ENCODE results near the gene DLX1. TPM values are rescaled to one million over a fixed set of nuclear protein-coding genes. Genes with fewer than 3 reads are reported as not detected.

DLX1 gene
- total RNA-seq, 1 experiment from 2014 or later = 3.5 TPM

DNA sequence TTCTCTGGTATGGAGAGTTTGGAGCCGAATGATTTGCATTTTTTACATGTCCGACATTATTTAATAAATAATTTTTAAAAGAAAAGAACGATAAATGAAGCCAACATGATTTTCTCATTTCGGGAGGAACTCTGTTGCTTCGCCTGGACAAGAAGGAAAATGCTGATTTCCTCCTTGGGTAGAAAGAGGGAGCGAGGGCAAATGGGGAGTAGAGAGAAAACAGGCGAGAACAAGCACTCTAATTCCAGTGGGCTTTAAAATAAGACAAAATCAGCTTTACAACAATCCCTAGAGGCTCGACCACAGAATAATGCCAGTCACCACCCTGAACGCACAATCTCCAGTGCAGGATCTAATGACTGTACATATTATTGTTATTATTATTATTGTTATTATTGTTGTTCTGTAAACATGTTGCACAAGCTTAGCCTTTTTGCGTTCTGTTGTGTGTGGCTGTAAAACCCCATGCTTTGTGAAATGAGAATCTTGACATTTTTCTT, 3.7 kb downstream of the DLX1 start:
- H3K27ac ChIP-seq (ENCODE audit: low read length) = no peak overlapping the region; the same call in 1 of the 2 replicates
- no peak for ATAC-seq
- CTCF ChIA-PET = no interaction called here
- TSS peak; percentile 82 for BruUV-seq (replicated peaks)
- no peak for DNase-seq (ENCODE audit: low read depth, low spot score)
- H3K4me3 ChIP-seq (ENCODE audit: low read depth in 2 of 2, low read length in 2 of 2) = no peak overlapping the region
- POLR2A ChIA-PET = interaction anchor here (0.9 kb wide), 1 partner anchor 31 kb away, joined by 3 read pairs; no protein-coding TSS in a partner anchor
- H3K27me3 ChIP-seq (ENCODE audit: control insufficient read depth, insufficient read depth, low read length) = no peaks in the 10 kb centered on the region
- H3K9me3 ChIP-seq (ENCODE audit: control insufficient read depth, insufficient read depth, low read depth, low read length) = no peaks in the 10 kb centered on the region
- in situ Hi-C loops (cut with HindIII; ENCODE audit: low pct_unique_long_range_greater_than_20kb, low sequenced_read_pairs) (no loop called here), intact Hi-C loops (cut with micrococcal nuclease; ENCODE audit: unreplicated experiment) (no loop called here)
- TF ChIP-seq TCF7L2 (IDR thresholded peaks at IDR 0.05; ENCODE audit: low read depth, low read length) (no peak), SIN3A (IDR thresholded peaks at IDR 0.05; ENCODE audit: borderline replicate concordance, insufficient read depth, low read depth, low read length) (no peak), POLR2AphosphoS5 (IDR thresholded peaks at IDR 0.05; ENCODE audit: low read depth, low read length) (no peak)
- TF ChIP-seq, protein P1, sequence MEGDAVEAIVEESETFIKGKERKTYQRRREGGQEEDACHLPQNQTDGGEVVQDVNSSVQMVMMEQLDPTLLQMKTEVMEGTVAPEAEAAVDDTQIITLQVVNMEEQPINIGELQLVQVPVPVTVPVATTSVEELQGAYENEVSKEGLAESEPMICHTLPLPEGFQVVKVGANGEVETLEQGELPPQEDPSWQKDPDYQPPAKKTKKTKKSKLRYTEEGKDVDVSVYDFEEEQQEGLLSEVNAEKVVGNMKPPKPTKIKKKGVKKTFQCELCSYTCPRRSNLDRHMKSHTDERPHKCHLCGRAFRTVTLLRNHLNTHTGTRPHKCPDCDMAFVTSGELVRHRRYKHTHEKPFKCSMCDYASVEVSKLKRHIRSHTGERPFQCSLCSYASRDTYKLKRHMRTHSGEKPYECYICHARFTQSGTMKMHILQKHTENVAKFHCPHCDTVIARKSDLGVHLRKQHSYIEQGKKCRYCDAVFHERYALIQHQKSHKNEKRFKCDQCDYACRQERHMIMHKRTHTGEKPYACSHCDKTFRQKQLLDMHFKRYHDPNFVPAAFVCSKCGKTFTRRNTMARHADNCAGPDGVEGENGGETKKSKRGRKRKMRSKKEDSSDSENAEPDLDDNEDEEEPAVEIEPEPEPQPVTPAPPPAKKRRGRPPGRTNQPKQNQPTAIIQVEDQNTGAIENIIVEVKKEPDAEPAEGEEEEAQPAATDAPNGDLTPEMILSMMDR (IDR thresholded peaks at IDR 0.05) = no peak
- TF ChIP-seq, protein P2, sequence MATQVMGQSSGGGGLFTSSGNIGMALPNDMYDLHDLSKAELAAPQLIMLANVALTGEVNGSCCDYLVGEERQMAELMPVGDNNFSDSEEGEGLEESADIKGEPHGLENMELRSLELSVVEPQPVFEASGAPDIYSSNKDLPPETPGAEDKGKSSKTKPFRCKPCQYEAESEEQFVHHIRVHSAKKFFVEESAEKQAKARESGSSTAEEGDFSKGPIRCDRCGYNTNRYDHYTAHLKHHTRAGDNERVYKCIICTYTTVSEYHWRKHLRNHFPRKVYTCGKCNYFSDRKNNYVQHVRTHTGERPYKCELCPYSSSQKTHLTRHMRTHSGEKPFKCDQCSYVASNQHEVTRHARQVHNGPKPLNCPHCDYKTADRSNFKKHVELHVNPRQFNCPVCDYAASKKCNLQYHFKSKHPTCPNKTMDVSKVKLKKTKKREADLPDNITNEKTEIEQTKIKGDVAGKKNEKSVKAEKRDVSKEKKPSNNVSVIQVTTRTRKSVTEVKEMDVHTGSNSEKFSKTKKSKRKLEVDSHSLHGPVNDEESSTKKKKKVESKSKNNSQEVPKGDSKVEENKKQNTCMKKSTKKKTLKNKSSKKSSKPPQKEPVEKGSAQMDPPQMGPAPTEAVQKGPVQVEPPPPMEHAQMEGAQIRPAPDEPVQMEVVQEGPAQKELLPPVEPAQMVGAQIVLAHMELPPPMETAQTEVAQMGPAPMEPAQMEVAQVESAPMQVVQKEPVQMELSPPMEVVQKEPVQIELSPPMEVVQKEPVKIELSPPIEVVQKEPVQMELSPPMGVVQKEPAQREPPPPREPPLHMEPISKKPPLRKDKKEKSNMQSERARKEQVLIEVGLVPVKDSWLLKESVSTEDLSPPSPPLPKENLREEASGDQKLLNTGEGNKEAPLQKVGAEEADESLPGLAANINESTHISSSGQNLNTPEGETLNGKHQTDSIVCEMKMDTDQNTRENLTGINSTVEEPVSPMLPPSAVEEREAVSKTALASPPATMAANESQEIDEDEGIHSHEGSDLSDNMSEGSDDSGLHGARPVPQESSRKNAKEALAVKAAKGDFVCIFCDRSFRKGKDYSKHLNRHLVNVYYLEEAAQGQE (IDR thresholded peaks at IDR 0.05; ENCODE audit: insufficient read depth in 1 of 2, low read depth in 2 of 2, low read length in 1 of 2) = no peak
- H3K36me3 ChIP-seq (ENCODE audit: control insufficient read depth, insufficient read depth, low read length) = no peaks in the 10 kb centered on the region
- H3K4me1 ChIP-seq (ENCODE audit: control insufficient read depth, insufficient read depth, low read length) = no peaks in the 10 kb centered on the region; the same call in 1 of the 2 replicates

DNA sequence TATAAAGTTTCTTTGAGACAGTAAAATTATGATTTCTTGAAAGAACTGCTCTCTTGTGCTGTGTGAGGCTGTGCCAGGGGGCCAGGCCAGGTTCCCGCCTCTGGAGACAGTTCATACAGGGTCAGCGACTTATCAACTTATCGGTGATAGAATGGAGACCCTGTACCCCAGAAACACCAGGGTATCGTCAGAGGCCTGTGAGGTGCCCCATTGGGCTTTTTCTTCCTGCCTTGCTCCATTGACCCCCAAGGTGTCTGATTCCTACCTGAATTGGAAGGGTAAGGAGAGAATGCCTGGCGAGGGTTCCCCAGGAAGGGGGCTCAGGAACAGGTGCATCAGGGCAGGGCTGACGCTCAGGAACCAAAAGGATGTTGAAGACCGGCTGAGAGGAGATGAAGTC, 4.3 kb downstream of the DLX1 start:
- Histone ChIP-seq H3K9me3 (ENCODE audit: control insufficient read depth, insufficient read depth, low read depth, low read length) (no peaks in the 10 kb centered on the region), H3K4me1 (ENCODE audit: control insufficient read depth, insufficient read depth, low read length) (no peaks in the 10 kb centered on the region; the same call in 1 of the 2 replicates), H3K4me3 (ENCODE audit: low read depth in 2 of 2, low read length in 2 of 2) (no peak overlapping the region), H3K36me3 (ENCODE audit: control insufficient read depth, insufficient read depth, low read length) (no peaks in the 10 kb centered on the region), H3K27ac (ENCODE audit: low read length) (no peak overlapping the region), H3K27me3 (ENCODE audit: control insufficient read depth, insufficient read depth, low read length) (no peaks in the 10 kb centered on the region; the same call in 1 of the 2 replicates)
- no peak for ATAC-seq
- POLR2A ChIA-PET = no interaction called here
- no TSS peak for BruUV-seq (replicated peaks)
- in situ Hi-C loops (cut with HindIII; ENCODE audit: low pct_unique_long_range_greater_than_20kb, low sequenced_read_pairs) (no loop called here), intact Hi-C loops (cut with micrococcal nuclease; ENCODE audit: unreplicated experiment) (no loop called here)
- no peak for DNase-seq (ENCODE audit: low read depth, low spot score)
- CTCF ChIA-PET = no interaction called here
- TF ChIP-seq, protein P2 (IDR thresholded peaks at IDR 0.05; ENCODE audit: insufficient read depth in 1 of 2, low read depth in 2 of 2, low read length in 1 of 2) = no peak
- TF ChIP-seq POLR2AphosphoS5 (IDR thresholded peaks at IDR 0.05; ENCODE audit: low read depth, low read length) (no peak), TCF7L2 (IDR thresholded peaks at IDR 0.05; ENCODE audit: low read depth, low read length) (no peak)
- TF ChIP-seq, protein P1 (IDR thresholded peaks at IDR 0.05) = no peak

Measured in Panc1 (cell line).